COLO829 (cell line): ENCODE data around the gene COL4A6.

Experiments
- DNase-seq: peaks from one replicate; pipeline ENCODE4 v3.0.0; 2012; ENCODE audit warnings: low spot score

COL4A6 gene

DNA sequence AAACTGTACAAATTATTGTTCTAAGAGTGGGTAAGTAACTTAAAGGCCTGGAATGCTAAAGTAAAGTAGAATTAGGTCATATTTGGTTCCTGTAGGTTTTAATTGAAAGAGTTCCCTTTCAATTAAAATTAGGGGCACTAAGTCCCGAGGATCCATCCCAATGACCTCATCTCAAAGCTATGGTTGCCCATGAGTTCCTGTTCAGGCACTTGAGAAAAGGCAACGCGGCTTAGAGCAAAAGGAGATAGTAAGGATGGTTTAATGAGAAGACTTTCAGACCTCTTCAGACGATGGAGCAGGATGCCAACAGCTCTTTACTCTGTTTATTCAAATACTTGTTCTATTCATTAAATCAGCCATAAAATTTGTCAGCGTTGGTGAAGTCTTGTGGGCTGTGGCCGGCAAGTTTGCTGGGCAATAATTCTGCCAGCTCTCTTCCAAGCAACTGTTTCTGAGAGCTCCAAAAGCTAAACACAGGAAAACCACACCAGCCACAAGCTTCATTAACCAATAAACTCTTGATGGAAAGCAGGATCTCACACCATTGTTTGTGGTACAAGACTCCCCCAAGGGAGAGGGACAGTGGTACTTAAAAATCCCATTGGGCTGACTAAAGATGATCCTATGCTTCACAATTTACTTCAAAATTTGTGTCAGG is 167.4 kb downstream of the COL4A6 start:
- DNase-seq, result no peak

DNA sequence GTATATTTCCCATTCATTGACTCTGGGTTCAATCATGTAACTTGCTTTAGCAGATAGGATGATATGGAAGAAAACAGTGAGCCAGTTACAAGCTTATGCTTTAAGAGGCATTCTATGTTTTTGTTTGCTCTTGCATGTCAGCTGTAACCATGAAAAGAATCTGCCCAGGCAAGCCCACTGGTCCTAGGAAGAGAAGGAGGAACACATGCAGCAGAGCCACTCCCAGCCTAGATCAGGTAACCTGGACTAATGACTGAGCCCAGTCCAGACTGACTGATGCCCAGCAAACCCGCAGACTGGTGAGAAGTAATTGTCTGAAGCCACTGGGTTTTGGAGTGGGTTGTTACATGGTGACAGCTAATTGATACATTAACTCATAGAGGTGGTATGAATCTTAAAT is 167.9 kb downstream of the COL4A6 start:
- no peak for DNase-seq

DNA sequence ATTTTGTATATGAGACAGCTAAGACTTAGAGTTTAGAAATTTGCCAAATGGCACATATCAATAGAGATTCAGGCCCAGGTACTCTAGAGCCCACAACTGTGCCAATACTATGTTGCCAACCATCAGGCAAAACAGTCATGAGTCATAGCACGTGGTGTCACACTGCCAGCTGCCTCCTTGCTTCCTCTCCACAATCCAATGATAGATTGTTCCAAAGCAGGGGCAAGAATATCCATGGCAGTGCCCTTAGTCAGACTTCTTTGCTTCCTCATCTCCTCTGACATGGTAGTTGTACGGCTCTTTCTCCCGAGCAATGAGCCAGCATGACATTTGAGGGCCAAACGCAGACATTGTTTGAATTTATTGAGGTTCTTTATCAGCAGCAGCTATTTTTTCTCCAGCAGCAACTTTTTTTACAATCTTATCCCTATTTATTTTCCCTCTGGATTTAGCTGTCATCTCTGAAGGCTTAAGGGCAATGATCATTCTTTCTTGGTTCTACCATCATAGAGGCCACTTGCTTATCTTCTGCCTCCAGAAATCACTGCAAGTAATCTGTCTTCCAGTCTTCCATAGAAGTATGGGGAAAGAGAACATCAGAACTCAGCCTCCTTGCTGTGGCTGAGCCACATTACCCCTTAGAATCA is 169.7 kb downstream of the COL4A6 start:
- peak; percentile 1 for DNase-seq

DNA sequence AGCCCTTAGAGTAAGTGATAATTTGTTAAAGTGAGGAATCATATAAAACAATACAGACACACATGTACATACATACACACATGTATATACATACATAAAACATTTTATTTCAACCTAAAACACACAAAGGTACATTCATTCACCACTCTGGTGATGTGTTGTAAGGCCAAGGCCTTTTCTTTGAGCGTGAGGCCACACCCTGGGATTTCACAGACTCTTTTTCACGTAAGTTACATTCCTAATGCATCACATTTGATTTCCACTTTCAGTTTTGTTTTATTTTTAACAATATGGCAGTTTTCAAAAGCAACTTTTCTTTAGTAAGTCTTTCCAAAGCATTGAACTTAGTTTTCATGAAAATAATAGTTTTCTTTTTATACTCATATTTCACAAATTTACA is 170.7 kb downstream of the COL4A6 start:
- no peak for DNase-seq

DNA sequence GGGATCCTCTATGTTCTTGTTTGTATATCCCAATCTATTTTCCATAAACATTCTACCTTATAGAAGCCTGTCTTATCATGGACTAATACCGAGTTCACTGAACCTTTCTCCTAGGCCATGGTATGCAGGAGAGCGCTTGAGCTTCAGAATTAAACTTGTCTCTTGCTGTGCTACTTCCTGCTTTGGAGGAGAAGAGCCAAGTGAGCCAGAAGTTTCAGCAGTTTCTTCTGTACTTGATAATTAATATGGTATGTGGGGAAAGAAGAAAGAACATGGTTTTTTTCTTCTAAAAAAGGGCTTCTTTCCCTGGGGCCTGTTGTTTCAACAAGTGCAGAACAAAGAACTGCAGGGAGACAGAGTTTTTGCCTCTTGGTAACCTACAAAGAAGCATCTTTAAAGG is 173.8 kb downstream of the COL4A6 start:
- no peak for DNase-seq

DNA sequence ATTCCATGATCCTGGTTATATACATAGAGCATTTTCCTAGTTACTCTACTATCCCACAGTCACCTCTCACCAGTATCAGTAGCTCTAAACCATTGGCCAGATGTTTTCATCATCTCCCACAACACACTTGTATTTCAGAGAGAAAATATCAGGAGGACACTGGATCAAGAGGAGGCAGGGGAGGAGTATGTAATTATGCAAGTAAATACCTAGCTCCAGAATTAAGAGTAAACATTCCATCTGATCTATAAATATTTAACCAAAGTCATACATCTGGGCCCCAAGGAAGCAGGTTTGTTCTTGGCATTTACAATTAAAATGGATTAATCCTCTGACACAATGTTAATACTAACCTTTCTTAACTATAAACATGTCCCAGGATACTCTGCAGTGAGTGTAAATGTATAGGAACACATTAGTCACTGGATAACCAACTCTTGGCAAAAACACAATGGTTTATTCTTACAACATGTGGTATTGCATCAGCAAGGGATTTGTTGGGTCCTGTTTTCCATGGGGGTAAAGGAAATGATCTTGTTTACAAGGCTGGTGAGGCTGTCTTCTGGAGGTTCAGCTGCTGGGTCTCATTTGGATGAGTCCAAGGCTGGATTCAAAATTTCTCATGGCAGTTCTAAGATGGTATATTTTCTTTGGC is 176.5 kb downstream of the COL4A6 start:
- DNase-seq, result peak; percentile 1

DNA sequence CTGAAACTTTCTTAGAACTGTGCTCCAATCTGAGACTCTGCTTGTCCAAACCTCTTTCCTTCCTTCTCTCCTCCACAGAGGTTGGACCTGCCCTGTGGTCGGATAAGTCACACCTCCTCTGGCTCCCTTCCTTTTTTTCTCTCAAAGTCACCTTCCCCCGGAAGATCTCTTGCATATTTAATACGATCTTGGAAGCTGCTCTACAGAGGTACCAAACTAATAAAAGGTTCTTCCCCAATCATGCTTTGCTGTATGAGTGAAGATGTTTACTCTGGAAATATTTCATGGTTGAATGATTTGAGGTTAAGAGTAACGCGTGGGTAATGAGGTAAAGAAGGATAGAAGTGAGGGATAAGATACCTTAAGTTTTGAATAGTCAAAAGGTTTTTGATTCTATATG is 180.7 kb downstream of the COL4A6 start:
- DNase-seq, result no peak

DNA sequence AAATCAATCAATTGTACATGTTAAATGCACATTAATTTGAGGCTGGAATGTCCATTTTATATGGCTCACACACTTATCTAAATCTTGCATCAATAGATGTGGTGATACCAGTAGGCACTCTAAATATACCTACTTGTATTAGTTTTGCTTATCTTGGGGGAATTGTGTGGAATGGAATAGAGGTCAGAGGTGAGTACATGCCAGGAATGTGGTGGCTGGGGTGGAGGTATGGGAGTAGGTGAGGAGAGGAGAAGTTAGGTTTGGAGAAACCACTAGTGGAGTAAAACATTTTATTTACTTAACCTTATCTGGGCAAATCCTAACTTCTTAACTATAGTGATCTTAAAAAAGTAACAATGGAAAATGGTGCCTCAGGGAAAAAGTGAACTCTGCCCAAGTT is 183.6 kb downstream of the COL4A6 start:
- DNase-seq, result no peak

DNA sequence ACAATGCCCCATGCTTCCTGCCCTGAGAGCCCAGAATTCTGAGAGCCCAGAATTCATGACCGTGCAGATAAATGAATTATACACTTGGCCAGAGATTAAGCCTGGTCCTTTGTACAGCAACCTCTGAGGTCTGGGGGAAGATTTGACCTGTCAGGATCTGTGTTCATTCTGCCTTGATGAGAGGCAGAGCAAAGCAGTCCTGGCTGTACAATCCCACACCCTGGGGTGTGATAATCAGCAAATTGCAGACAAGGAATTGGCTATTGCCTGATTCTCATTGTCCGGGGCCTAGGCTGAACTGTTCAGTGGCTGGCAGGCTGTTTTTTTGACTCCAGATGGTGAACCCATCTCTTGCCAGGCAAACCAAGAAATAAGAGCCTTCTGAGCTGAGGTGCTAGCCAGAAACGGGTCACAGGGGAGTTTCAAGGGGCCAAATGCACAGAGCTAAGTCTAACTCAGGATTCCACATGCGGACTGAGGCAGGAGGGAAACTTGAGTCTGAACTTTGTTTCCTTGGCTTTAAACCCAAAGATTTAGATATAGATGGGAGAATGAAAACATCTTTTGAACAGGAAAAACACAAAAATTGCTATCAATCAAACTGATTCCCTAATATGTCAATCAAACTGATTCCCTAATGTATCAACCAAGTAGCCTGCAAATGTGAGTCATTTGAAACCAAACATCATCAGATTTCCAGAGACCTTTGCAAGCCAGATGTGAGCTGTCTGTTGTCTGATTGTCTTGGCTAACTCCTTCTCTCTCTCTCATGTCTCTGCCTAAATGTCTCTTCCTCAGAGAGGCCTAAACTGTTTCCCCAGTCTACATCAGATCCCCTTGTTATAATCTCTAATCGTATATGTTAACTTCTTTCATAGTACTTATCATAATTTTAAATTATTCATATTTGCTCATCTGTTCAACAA is 187.3 kb downstream of the COL4A6 start:
- no peak for DNase-seq

DNA sequence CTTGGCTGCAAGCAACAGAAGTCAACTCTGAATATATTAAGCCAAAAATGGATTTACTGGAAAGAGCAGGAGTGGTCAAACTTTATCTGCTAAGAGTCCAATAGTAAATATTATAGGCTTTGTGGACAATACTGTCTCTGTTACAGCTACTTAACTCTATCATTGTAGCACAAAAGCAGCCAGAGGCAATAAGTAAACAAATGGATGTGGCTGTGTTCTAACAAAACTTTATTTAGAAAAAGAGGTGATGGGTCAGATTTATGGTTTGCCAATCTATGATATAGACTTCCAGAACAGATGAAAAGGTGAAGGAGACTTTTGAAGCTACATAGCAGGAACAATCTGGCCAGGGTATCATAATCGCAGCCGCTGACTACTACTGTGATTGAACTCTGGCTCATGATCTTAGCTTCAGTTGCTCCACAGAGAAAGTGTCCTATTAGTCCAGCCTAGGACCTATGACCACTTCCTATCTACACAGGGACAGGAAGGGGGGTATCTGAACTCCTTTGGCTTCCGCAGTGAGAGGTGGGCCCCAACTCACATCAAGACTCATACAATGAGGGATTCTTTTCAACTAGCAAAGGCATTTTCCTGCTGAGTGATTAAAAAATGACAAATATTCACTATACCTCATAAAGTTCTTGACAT is 191.8 kb downstream of the COL4A6 start:
- DNase-seq, result peak; percentile 4

DNA sequence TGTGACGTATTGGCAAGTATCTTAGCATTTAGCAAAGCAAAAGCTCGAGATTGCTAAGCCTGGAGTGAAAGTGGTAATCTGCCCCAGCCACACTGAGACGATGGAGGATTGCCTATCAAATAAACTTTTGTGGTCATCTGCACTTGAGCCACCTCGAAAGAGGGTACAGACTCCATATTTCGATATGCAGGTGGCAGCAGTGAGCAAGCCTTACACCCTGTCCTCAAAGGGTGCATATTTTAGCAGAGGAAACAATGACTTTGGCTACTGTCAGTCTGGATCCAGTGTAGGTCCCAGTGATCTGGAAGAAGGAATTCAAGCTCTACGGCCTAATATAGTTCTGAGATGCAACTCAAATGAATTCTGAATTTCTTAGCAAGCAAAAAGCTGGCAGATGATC is 192.8 kb downstream of the COL4A6 start:
- DNase-seq, result no peak

DNA sequence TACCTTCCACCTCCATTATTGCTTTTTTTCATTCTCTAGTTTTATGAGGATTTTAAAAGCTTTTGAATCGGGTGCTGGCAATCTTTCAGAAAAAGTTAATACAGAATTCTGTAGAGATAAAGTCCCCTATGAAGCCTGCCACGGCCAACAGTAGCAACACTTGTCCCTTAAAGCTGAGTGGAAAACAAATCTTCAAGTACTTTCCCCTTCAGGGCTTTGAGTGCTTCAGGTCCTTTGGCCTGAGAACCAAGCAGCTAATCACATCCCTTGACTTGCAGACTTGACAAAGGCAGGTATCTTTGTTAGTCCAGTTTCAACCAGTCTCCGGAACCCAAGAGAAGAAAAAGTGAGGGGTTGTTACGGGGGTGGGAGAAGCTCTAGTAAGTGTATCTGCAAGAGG is 202.2 kb downstream of the COL4A6 start:
- no peak for DNase-seq

DNA sequence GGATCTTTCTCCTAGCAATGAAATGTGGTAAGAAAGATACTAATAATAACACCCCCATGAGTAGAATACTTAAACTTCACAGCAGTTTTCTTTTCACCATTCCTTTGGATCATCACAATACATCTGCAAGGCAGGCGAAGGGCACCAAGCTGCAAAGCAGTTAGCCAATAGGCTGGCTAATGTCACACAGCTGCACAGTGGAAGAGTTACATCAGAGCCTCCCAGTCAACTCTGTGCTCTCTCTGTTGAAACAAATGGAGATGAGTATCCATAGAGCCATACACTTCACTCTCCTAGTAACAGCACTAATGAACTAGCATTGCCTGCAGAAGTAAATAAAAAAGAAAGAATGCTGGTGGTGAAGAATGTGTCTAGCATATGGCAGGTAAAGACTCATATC is 207.6 kb downstream of the COL4A6 start:
- no peak for DNase-seq

DNA sequence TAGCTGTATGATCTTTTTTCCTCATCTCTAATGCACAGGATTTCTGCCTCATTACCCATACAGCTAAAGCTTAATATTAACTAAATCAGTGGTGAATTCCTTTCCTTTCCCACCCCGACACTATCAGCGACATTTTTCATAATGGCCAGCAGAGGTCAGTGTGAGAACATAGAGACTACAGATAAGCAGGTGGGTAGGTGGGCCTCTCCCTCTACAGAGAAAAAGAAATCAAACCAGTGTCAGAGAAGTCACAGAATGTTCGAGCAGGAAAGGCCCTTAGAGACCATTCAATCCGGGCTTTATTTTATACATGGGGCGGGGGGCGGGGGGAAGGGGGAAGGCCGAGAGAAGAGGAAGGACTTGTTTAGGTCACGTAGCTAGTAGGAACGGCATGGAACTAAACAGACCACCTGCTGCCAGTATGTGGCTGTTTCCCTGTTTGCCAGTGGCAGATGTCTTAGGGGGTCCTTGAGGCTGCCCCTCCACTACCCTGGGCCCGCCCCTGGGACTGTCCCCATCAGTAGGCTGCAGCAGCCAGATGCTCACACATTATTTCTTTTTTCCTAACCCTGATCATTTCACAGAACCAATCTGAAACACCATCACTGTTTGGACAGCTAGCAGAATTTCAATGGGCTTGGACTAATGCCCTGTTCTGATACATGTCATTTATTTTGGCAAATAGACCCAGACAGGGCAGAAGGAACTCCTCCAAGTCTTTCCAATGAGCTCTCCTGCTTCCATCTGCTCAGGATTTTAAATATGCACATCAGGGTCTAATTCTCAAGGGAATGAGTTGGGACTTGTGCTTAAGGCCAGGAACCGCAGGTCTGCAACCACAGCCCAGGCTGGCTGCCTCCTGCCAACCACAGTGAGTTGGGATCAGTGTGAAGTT is 213.2 kb downstream of the COL4A6 start:
- DNase-seq, result peak; percentile 28

DNA sequence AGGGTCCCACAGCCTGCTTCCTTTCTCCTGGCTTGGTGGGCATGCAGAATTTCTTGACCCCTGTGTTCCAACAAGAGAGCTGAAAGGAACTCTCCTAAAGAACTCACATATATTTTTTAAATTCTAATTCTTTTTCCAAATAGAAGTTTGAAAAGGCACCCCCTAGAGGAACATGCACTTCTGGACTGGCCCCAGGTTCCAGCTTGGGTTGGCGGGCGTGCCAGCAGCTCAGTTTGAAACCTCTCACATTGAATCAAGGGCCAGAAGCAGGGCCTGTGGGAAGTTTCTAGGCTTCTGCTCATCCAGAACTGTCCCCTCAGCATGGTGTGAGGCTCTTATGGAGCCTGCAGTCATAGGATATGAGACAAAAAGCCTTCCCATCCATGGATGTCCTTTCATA is 214.0 kb downstream of the COL4A6 start:
- no peak for DNase-seq

DNA sequence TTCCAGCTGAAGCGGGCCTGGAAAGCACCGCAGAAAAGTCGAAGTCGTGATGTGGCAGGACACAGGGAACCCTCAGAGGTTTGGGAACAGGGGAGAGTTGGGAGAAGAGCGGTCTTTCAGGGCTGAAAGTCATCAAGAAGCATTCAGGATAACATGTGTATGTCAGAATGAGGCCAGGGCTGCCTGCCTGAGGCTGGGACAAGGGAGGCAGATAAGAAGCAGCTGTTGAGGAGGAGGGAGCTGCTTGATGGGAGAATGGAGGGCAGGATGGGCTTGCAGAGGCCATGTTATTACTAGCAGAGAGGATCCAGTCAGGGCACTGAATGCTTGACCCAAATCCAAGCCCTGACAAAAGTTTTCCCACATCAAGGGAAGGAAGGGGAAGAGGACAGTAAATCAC is 214.6 kb downstream of the COL4A6 start:
- no peak for DNase-seq

DNA sequence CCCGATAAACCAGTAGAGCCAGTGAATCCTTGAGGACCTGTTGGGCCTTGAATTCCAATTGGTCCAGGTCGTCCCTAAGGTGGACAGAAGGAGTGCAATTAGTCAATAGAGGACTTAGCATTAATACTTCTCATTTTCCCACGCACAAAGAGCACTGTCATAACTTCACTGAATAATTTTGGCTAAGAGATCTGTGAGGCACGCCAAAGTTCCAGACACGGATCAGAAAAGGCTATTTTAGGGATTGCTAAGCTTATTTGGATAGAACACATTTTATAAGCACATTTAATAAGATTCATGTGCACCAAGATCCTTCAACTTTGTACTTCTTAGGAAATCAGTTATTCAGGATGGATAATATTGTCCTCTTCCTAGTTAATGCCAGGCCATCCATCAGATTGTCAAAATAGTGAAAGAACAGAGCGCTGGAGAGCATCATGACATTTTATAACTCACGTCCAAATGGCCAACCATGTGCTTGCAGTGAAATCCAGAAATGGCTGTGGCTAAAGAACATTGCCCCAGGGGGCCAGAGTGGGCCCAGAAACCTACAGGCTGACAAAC is 216.8 kb downstream of the COL4A6 start:
- no peak for DNase-seq

DNA sequence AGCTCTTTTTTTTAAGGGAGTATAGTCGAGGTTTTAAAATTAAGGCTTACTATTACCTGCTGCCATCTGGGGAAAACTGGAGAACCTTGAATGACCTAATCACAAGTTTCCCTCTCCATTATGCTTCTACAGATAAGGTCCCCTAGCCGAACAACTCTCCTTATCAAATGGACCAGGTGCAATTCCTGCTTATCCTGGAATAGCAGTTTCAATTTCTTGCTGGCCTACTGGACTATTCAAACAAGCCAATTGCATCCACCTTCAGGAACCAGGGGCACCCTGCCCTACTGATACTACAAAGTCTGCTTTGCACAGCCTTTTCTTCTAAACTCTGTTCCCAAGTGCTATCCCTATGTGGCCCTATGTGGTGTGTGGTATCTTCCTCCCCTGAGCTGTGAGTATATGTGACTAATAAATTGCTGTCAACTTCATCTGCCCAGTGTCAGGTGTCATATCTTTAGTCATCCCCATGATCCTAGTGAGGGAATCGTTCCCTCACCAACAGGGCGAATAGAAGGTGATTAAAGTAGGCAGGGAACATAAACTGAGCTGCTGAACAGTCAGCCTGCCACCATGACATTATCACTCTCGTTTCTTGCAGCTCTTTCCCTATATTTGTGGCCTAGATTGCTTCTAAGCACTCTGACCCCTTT is 218.1 kb downstream of the COL4A6 start:
- DNase-seq, result no peak

DNA sequence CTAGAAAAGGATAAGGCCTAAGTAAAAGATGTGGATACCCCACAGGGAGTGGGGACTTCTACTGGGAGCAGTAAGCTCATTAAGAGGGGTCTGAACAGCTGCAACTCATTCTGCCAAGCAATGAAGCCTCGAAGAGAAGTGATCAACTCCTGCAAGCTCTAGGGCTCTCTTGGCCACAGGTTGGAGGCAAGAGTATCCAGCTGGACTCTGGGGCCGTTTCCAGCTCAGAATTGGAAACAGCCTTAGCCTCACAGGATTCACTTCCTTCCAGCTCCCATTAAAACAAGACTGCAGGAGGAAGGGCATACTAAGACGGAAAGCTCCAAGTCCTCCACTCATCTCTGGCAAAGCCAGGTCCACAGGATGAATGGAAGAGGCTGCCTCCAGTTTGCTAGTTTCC is 220.3 kb downstream of the COL4A6 start:
- DNase-seq, result no peak

DNA sequence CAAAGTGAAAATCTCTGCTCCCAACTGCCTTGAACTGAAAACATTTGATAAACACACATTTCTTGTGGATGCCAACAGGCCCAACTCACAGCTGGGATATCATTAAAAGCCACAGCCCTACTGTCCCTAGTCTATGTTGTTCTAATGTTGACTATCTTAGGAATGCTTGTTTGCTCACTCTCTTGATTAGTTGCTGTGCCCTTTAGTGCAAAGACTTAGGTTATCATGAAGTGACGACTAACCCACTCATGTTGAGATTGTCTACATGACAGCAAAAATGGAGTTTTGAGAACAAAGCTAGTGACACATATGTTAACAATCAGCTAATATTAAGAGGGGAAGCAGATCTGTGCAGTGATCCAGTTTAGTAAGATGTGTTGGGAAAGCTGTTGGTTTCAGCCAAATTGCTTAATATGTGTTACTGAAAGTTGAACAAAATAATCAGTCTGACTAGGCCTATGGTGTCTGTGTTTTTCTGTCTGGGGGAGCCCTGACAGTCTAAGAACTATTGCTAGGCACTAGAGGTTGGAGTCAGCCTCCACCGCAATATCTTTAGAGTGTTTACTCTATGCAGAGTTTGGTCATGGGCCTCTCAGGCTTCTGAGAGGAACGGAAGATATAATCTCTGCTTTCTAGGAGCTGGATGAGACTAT is 221.2 kb downstream of the COL4A6 start:
- DNase-seq, result no peak
